Trophoblast cell (in vitro differentiated cells and primary cell): ENCODE results near the gene PFDN6.

Experiments used
- DNase-seq, 2 donors: peaks; one replicate each; pipeline ENCODE4 v3.0.0-alpha.2; 2016
- H2AFZ ChIP-seq: 2 replicates; pipeline ENCODE4 v1.6.1; 2013; ENCODE audit warnings: low read length, moderate library complexity, mild to moderate bottlenecking; ENCODE audit not compliant: insufficient read depth, poor library complexity
- H2AK5ac ChIP-seq: 2 replicates; pipeline ENCODE4 v1.6.1; 2013; ENCODE audit warnings: mild to moderate bottlenecking, low read length
- H2BK120ac ChIP-seq: 2 replicates; pipeline ENCODE4 v1.6.1; 2013; ENCODE audit warnings: low read length, mild to moderate bottlenecking, moderate library complexity; ENCODE audit not compliant: insufficient read depth, poor library complexity
- H2BK12ac ChIP-seq: 2 replicates; pipeline ENCODE4 v1.6.1; 2013; ENCODE audit warnings: mild to moderate bottlenecking, low read length, moderate library complexity
- H2BK5ac ChIP-seq: 2 replicates; pipeline ENCODE4 v1.6.1; 2013; ENCODE audit warnings: low read length, low read depth, moderate library complexity, mild to moderate bottlenecking; ENCODE audit not compliant: poor library complexity
- H3K14ac ChIP-seq: 2 replicates; pipeline ENCODE4 v1.6.1; 2013; ENCODE audit warnings: mild to moderate bottlenecking, low read length
- H3K18ac ChIP-seq: 2 replicates; pipeline ENCODE4 v1.6.1; 2013; ENCODE audit warnings: mild to moderate bottlenecking, low read length
- H3K23ac ChIP-seq: 2 replicates; pipeline ENCODE4 v1.6.1; 2013; ENCODE audit warnings: low read length
- H3K27ac ChIP-seq: 2 replicates; pipeline ENCODE4 v1.5.1; 2013; ENCODE audit warnings: low read depth, mild to moderate bottlenecking, inconsistent platforms, low read length, moderate library complexity
- H3K27me3 ChIP-seq: 2 replicates; pipeline ENCODE4 v1.6.1; 2013; ENCODE audit warnings: inconsistent platforms, mild to moderate bottlenecking, low read length, moderate library complexity; ENCODE audit not compliant: insufficient read depth
- H3K36me3 ChIP-seq, 2 experiments: 1 replicate in 1 of 2; 2 replicates in 1 of 2; pipeline ENCODE4 v1.6.1; 2013; ENCODE audit warnings: low read length in 2 of 2, mild to moderate bottlenecking in 2 of 2, moderate library complexity in 1 of 2; ENCODE audit not compliant: insufficient read depth in 2 of 2, control insufficient read depth in 1 of 2
- H3K4ac ChIP-seq: 2 replicates; pipeline ENCODE4 v1.6.1; 2013; ENCODE audit warnings: low read depth, mild to moderate bottlenecking, low read length, moderate library complexity
- H3K4me1 ChIP-seq, 2 experiments: 1 replicate in 1 of 2; 2 replicates in 1 of 2; pipeline ENCODE4 v1.6.1; 2013; ENCODE audit warnings: low read length in 2 of 2, mild to moderate bottlenecking in 2 of 2, moderate library complexity in 1 of 2; ENCODE audit not compliant: insufficient read depth in 2 of 2, control insufficient read depth in 1 of 2
- H3K4me2 ChIP-seq: 2 replicates; pipeline ENCODE4 v1.6.1; 2013; ENCODE audit warnings: inconsistent platforms, mild to moderate bottlenecking, low read length, moderate library complexity
- H3K4me3 ChIP-seq: 2 replicates; pipeline ENCODE4 v1.5.1; 2013; ENCODE audit warnings: mild to moderate bottlenecking, low read depth, low read length, inconsistent platforms
- H3K79me1 ChIP-seq: one replicate; pipeline ENCODE4 v1.6.1; 2013; ENCODE audit warnings: low read length
- H3K79me2 ChIP-seq: 2 replicates; pipeline ENCODE4 v1.6.1; 2013; ENCODE audit warnings: low read length, mild to moderate bottlenecking; ENCODE audit not compliant: control insufficient read depth, insufficient read depth, poor library complexity
- H3K9ac ChIP-seq: 2 replicates; pipeline ENCODE4 v1.6.1; 2013; ENCODE audit warnings: mild to moderate bottlenecking, low read length
- H3K9me3 ChIP-seq: 2 replicates; pipeline ENCODE4 v1.6.1; 2013; ENCODE audit warnings: low read depth, mild to moderate bottlenecking, control low read depth, inconsistent platforms, low read length; ENCODE audit not compliant: insufficient read depth
- H4K12ac ChIP-seq: 2 replicates; pipeline ENCODE4 v1.6.1; 2013; ENCODE audit warnings: low read depth, mild to moderate bottlenecking, low read length, moderate library complexity
- H4K8ac ChIP-seq: 2 replicates; pipeline ENCODE4 v1.6.1; 2013; ENCODE audit warnings: low read depth, mild to moderate bottlenecking, low read length, moderate library complexity
- H4K91ac ChIP-seq: one replicate; pipeline ENCODE4 v1.6.1; 2013; ENCODE audit warnings: low read depth, mild to moderate bottlenecking, low read length, moderate library complexity
- WGBS: extraction: QIAGEN DNeasy Blood & Tissue Kit; methylation state at CpG from one replicate; pipeline ENCODE4 v1.1.7; 2013; ENCODE audit warnings: missing lambda C conversion rate; ENCODE audit not compliant: insufficient read length, insufficient coverage; ENCODE audit errors: extremely low coverage; 5-methylcytosine and 5-hydroxymethylcytosine counted together

The PFDN6 gene

DNA sequence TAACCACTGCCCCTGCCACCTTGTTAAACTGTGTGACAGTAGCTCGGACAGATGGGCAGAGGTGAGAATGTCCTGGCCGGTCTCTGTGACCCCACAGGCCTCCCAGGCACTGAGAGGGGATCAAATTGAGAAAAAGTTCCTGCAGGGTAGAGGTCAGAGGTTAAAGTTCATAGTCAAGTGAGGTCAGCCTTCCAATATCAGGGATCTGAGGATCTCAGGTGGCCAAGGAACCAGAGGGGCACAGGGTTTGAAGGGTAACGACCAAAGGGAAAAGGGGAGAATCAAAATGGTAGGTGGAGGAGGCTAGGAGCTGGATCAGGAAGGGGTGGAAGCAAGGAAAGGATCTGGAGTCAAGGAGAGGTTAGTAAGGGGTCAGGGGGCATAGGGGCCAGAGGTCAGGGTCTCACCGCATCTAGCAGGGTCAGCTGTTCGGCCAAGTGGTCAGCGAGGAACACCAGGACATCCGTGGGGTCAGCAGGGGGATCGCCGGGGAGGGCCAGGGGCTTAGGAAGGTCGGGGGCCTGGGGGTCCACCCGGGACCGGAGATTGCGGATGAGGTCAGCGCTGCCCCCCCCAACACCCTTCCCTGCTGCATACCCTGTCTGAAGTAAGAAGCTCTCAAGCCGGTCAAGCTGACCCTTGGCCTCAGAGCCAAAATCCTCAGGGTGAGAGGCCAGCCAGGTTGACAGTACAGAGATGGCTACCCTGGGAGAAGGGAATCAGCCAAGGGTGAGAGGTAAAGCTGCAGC lies 6.4 kb downstream of the PFDN6 start:
- Histone ChIP-seq H3K79me1 (peaks cover 25% of the 10 kb centered on the region), H3K4ac (peak overlapping the region; percentile 38), H3K9ac (no peak overlapping the region), H3K4me3 (no peak overlapping the region), H3K4me2 (no peak overlapping the region), H3K18ac (no peak overlapping the region), H2AK5ac (no peak overlapping the region), H2AFZ (no peak overlapping the region), H3K23ac (no peak overlapping the region), H2BK12ac (no peak overlapping the region), H2BK120ac (no peak overlapping the region), H3K27ac (no peak overlapping the region), H4K91ac (no peak overlapping the region), H3K79me2 (peaks cover 22% of the 10 kb centered on the region), H4K12ac (no peak overlapping the region), H3K36me3 (peaks cover 39 to 49% of the 10 kb centered on the region in 2 experiments), H3K9me3 (peaks cover 1% of the 10 kb centered on the region), H2BK5ac (no peak overlapping the region), H3K14ac (no peak overlapping the region), H4K8ac (no peak overlapping the region), H3K27me3 (no peaks in the 10 kb centered on the region), H3K4me1 (peaks cover 4 to 16% of the 10 kb centered on the region in 2 experiments)
- no peak for DNase-seq
- no CpG with 5 or more reads among the region's 15 CpGs for WGBS

GRCh38 chr6:33296797-33297405 lies 7.5 kb downstream of the PFDN6 start:
- Histone ChIP-seq H3K27ac (peak overlapping the region; percentile 76), H3K79me2 (peaks cover 22% of the 10 kb centered on the region), H2AK5ac (peak overlapping the region; percentile 95), H3K9me3 (peaks cover 1% of the 10 kb centered on the region), H4K12ac (peak overlapping the region; percentile 89), H2BK120ac (peak overlapping the region; percentile 67), H3K27me3 (no peaks in the 10 kb centered on the region), H3K14ac (peak overlapping the region; percentile 90), H3K4ac (peak overlapping the region; percentile 82), H3K4me2 (peak overlapping the region; percentile 93), H4K91ac (peak overlapping the region; percentile 88), H3K36me3 (peaks cover 34 to 41% of the 10 kb centered on the region in 2 experiments), H3K79me1 (peaks cover 25% of the 10 kb centered on the region), H3K18ac (peak overlapping the region; percentile 96), H3K4me1 (peaks cover 4 to 16% of the 10 kb centered on the region in 2 experiments), H3K9ac (peak overlapping the region; percentile 30), H2AFZ (peak overlapping the region; percentile 63), H2BK12ac (no peak overlapping the region), H3K4me3 (peak overlapping the region; percentile 52), H4K8ac (peak overlapping the region; percentile 87), H3K23ac (no peak overlapping the region), H2BK5ac (peak overlapping the region; percentile 88)
- DNase-seq: no peak
- no CpG with 5 or more reads among the region's 12 CpGs for WGBS

- peaks cover 1% of the 10 kb centered on the region for H3K9me3 ChIP-seq
These were observed 8.1 kb downstream of the PFDN6 start for GRCh38 chr6:33297406-33297955.

DNA sequence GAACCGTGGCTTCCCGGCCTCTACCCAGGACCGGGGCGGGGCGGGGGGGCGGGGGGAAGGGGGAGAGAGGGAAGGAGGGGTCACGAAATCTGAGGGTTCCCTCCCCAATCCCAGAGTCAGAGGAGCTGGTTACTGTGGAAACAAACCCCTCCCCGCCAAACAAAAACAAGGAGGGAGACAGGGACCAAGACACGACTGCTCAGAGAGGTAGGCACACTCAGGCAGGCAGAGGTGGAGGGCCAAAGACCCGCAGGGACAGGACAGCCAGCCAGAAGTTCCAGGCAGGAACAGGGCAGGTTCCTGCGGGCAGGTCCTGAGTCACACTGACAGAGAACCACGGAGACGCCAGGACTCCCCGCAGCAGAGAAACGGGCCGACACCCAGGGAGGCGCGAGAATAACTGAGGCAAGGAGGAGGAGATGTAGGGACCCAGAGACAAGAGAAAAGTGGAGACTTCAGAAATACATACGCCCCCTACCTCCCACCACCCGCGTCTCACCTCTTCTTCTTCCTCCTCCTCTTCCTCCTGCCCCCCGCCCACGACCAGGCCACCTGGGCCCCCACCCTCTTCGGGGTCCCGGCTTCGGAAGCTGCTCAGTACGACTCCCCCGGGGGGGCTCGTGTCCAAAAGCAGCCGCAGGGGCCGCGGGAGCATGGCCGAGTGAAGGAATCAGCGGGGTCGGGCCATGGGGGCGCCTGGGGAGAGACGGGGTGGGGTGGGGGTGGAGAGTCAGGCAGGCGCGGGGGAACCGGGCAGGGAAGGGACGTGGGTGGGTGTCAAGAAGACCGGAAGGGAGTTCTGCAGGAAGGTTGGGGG lies 8.8 kb downstream of the PFDN6 start:
- no CpG with 5 or more reads among the region's 42 CpGs for WGBS

More at GRCh38 chr6:33297406-33297955, 8.1 kb downstream of the PFDN6 start:
- Histone ChIP-seq H4K12ac (peak overlapping the region; percentile 89), H3K36me3 (peaks cover 29 to 35% of the 10 kb centered on the region in 2 experiments), H3K4ac (peak overlapping the region; percentile 82), H3K18ac (peak overlapping the region; percentile 96), H3K4me3 (peak overlapping the region; percentile 52), H2BK12ac (no peak overlapping the region), H3K4me1 (peaks cover 4 to 16% of the 10 kb centered on the region in 2 experiments), H3K14ac (peak overlapping the region; percentile 90), H3K23ac (no peak overlapping the region), H2AFZ (peak overlapping the region; percentile 63), H2AK5ac (peak overlapping the region; percentile 95), H4K91ac (peak overlapping the region; percentile 95), H2BK5ac (peak overlapping the region; percentile 88), H3K9ac (peak overlapping the region; percentile 30), H3K79me1 (peaks cover 25% of the 10 kb centered on the region), H3K4me2 (peak overlapping the region; percentile 93), H3K27ac (peak overlapping the region; percentile 76), H3K79me2 (peaks cover 22% of the 10 kb centered on the region), H4K8ac (peak overlapping the region; percentile 87), H3K27me3 (no peaks in the 10 kb centered on the region), H2BK120ac (peak overlapping the region; percentile 67)
- no CpG with 5 or more reads among the region's 16 CpGs for WGBS
- DNase-seq: peak; percentile 85 to 86

More for the DNA sequence above, 8.8 kb downstream of the PFDN6 start:
- no peak overlapping the region for H2BK12ac ChIP-seq
- DNase-seq: peak; percentile 94 to 96
- no peak overlapping the region for H2AK5ac ChIP-seq
- H3K23ac ChIP-seq: no peak overlapping the region
- no peaks in the 10 kb centered on the region for H3K27me3 ChIP-seq
- peak overlapping the region; percentile 24 for H3K9ac ChIP-seq
- peak overlapping the region; percentile 50 for H3K4ac ChIP-seq
- H4K91ac ChIP-seq: peak overlapping the region; percentile 95
- peak overlapping the region; percentile 95 for H3K18ac ChIP-seq
- peak overlapping the region; percentile 94 for H2BK5ac ChIP-seq
- peak overlapping the region; percentile 92 for H3K27ac ChIP-seq
- H2AFZ ChIP-seq: peak overlapping the region; percentile 46
- peak overlapping the region; percentile 84 for H3K14ac ChIP-seq
- H3K9me3 ChIP-seq: peaks cover 1% of the 10 kb centered on the region
- H3K79me1 ChIP-seq: peaks cover 25% of the 10 kb centered on the region
- peak overlapping the region; percentile 93 for H3K4me2 ChIP-seq
- H4K12ac ChIP-seq: peak overlapping the region; percentile 76
- H3K36me3 ChIP-seq: peaks cover 25 to 29% of the 10 kb centered on the region in 2 experiments
- peak overlapping the region; percentile 64 for H2BK120ac ChIP-seq
- H4K8ac ChIP-seq: peak overlapping the region; percentile 95
- peaks cover 4 to 16% of the 10 kb centered on the region in 2 experiments for H3K4me1 ChIP-seq
- H3K79me2 ChIP-seq: peaks cover 22% of the 10 kb centered on the region
- peak overlapping the region; percentile 72 for H3K4me3 ChIP-seq
